GM19193 (cell line): ENCODE results near the gene TMTC1.

Source experiments
- POLR2A ChIP-seq: IDR thresholded peaks from 4 replicates; pipeline ENCODE4 v1.6.1; 2011; ENCODE audit not compliant: insufficient read depth, insufficient read length; ENCODE audit errors: extremely low read depth

The TMTC1 gene

DNA sequence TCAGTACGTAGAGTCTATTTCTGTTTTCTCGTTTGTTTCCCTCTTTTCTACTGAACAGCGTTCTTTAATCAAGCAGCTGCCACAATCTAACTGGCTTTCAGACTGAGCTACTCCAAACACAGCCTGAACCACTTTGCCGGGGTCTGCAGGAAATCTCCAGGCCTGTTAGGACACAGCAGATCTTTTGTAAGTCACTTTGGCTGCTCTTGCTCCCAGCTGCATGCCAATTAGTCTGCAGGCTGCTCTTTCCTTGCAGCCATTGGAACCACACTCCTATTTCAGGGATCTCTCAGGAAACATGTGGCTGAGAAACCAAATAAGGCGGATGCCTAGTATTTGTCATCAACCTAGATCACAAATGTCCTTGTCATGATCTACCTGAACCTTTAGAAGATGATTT is 73.6 kb downstream of the TMTC1 start:
- no peak for TF ChIP-seq POLR2A

DNA sequence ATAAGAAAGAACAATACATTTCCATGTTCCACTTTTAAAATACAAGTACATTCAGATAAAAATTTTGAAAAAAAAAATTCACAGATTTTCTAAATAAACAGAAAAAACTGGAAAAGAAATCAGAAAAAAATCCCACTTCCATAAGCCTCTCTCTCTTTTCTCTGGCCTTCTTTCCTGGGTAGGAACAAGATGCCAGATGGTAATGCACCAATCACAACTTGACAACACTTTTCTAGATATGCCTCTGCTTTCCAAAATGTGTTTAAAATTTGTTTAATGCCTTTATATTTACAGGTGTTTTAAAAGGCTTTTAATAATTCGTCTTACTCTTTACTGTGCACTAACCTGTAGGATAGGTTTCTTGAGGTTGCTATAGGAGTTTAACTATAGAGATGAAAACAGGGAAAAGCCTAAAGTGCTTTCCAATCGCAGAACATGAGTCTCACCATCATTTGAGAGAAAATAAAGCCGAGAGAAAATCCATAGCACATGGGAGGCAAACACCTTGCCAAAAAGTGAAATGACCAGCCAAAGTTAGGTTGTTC is 74.2 kb downstream of the TMTC1 start:
- no peak for TF ChIP-seq POLR2A

DNA sequence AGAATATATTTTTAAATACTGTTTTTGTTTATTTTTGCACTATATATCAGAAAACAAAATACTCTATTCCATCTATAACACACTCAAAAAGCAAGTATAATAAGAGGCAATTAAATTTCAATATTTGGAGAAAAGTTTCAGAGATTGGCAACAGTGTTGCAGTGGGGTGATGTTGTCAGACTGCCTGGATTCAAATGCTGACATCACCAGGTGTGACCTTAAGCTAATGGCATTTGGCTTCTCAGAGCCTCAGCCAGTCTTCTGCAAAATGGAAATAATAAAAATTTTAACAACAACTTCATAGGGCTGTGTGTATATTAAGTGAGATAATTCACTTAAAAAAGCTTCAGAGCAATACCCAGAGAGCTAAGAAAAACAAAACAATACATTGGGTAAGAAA is 74.7 kb downstream of the TMTC1 start:
- TF ChIP-seq POLR2A: no peak

DNA sequence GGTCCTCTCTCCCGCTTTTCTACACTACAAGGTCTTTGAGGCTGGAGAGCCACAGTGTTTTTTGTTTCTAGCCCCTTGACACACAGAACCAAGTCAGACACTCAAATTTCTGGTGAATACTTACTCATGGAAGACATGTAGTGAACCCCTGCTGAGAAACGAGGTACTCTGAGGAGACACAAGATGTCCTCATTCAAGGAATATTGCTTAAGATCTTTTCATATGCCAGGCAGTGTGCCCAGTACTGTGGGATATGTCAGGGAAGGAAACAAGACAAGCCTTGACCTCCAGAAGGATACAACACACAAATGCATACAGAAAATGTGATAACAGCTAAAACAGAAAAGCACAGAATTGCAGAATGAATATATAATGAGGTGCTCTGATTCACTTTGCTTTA is 75.9 kb downstream of the TMTC1 start:
- no peak for TF ChIP-seq POLR2A

DNA sequence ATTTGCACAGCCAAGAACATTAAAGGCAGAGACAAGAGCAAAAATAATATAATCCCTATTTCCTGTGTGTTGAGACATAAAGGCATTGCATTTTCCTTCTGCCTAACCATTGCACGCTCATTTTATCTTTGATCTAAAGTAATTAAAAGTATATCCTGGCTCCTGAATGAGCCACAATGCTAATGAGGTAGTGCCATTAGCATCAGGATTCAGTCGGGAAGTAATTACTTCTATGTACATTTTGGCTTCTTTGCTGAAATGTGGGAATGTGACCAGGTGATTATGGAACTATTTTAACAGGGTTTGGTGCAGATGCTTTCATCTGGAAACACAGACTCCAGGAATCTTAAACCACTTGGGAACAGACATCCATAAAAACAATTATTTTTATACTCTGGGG is 77.4 kb downstream of the TMTC1 start:
- TF ChIP-seq POLR2A: no peak

DNA sequence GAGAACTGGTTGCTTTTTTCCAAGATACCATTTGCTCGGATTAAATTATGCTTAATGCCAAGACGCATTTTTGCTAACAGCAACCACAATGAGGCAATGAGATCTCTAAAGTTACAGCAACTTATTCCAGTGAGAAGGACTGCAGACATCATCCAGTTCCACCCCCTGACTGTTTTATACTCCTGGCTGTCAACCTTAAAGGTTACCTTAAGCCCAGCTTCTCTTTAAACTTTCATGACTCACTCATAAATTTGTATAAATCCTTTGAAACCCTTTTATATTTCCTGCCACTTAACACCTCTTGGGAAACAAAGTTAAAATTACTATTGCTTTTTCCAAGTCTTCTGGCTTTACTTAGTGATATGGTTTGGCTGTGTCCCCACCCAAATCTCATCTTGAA is 80.2 kb downstream of the TMTC1 start:
- TF ChIP-seq POLR2A: no peak

DNA sequence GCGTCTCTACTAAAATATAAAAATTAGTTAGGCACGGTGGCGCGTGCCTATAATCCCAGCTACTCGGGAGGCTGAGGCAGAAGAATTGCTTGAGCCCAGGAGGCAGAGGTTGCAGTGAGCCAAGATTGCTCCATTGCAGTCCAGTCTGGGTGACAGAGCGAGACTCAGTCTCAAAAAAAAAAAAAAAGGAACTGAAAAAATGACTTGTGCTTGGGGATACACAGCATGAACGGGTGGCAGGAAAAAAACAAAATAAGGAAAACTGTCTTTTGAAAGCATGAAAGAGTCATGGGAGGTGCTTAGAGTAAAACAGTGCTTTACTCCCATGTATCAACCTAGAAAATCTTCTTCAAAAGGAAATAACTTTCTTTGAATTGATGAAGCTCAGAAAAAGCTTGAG is 80.8 kb downstream of the TMTC1 start:
- no peak for TF ChIP-seq POLR2A

DNA sequence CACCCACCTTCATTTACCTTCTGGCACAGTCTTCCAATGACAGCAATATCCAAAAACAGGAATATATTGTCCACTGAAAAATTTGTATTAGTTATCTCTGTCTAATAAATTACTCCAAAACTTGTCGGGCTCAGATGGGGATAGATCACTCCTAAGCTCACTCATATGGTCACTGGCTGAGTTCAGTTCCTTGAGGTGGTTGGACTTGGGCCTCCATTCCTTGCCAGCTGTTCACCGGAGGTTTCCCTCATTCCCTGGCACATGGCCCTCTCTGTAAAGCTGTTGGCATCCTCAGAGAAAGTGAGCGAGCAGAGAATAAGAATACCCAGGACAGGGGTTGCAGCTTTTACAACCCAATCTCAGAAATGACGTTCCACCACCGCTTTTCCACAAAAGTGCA is 81.5 kb downstream of the TMTC1 start:
- no peak for TF ChIP-seq POLR2A

DNA sequence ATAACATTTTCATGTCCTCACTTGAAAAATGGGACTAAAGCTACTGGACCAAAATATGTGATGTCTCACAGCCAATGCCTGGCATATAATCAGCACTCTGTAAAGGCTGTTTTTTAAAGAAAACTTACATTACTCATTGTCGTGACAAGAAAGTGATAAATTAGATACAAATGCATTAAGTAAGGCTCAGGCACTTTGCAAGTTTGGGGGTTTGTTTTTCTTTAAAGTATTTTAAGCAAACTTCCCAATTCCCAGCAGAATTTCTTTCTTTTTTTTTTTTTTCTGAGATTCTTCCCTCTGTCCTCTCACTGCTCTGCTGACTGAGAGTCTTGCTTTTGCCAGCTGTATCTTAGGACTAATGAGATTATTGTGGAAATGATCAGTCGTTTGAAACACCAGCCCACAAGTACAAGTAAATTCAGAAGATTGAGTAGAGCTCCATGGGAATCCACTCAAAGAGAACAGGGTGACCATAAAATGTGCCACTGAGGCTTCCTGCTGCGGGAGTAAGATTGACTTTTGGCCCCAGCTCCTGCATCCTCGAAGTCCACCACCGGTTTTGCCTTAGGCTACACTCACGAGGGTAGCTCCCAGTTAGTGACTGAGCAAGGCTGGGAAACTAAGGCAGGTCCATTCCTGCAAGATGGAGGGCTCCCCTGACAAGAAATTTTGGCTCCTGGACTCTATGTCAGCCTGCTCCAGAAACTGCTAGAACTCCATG is 82.8 kb downstream of the TMTC1 start:
- no peak for TF ChIP-seq POLR2A

DNA sequence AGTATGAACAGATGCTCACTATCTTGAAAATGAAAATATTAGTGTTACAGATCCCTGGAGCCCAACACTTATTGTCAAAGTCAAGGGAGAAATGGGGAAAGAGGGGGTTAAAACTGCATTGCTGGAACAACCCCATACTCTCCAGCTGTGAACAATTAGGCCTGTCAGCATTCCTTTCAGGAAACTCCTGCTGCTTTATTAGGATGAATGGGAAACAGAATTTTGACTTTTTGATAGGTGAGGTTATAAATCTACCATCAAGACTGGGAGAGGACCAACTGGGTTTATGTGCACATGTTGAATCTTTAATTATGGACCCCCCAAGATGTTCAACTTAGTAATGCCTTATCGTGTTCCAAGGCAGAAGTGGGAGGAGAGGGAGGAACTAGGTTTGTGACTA is 85.0 kb downstream of the TMTC1 start:
- TF ChIP-seq POLR2A: no peak

DNA sequence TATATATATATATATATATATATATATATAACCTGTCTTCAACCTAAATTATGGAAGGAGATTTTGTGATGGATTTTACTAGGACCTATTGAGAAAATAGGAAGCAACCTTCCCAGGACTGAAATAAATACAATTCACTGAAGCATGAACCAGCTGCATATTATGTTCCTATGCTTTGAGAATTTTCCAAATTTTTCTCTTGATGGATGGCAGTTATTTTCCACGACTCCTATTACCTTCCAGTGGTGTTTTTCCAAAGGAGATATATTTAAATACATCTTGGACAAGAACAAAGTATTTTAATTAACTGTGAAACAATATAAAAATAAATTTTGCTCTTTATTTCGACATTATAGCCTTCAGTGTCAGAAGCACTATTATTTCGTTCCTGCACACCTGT is 87.9 kb downstream of the TMTC1 start:
- no peak for TF ChIP-seq POLR2A

DNA sequence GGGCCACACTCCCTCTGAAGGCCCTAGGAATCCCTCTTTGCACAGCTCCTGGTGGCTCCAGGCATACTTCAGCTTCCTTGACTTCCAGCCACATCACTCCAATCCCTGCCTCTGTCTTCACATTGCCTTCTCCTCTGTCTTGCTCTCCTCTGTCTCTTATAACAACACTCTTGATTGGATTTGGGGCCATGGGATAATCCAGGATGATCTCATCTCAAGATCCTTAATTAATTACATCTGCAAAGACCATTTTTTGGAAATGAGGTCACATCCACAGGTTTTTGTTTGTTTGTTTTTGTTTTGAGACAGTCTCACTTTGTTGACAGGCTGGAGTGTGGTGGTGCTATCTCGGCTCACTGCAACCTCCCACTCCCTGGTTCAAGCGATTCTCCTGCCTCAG is 88.7 kb downstream of the TMTC1 start:
- TF ChIP-seq POLR2A: no peak

DNA sequence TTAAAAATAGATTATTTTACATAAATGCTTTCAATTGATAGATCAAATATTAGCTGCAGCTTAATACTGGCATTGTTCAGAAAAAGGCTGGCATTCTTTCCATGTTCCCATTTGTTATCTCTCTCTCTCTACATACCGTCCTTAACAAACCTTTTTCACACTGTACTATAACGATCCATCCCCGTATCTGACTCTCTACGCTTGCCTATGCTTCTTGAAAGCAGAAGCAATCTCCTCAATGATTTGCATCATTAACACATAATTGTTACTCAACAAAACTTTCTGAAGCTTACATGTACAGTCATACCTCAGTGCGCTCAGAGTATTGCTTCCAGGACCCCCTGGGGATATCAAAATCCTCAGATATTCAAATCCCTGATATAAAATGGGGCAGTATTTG is 89.7 kb downstream of the TMTC1 start:
- TF ChIP-seq POLR2A: no peak

DNA sequence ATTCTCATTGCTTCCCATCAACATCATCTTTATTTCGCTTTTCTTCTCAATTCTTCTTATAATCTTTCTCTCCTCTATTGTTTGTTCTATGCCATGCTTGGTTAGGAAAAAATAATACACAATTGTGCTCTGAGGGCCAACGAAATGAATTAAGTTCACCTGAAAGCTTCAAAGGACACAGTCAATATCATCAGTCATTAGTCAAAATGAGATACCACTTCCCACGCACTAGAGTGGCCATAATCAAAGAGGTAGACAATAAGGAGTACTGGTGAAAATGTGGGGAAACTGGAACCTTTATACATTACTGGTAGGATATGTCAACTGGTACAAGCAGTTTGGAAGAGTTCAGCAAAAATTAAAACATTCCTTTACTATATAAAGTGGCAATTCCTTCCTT is 91.5 kb downstream of the TMTC1 start:
- TF ChIP-seq POLR2A: no peak

DNA sequence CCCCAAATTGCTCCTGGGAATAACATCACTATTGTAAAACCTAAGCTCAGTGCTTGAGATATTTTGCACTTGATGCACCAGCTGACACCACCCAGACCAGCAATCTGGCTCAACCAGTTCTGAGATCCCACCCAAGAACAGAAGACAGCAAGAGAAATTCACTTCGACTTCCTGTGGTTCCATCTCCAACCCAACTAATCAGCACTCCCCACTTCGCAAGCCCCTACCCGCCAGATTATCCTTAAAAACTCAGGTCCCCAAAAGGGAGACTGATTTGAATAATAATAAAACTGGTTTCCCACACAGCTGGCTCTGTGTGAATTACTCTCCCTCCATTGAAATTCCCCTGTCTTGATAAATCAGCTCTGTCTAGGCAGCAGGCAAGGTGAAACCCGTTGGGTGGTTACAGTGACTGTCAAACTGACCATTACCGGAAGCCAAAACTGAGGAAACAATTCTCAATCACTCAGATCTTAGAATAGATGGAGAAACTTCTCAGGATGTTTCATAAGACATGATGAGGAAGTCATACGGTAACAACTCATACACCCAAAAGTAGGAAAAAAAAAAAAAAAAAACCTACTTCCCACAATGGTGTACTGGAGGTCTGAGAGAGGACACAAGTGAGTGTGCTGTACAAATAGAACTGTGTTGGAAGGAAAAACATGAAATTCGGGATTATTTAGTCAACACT is 92.4 kb downstream of the TMTC1 start:
- no peak for TF ChIP-seq POLR2A

DNA sequence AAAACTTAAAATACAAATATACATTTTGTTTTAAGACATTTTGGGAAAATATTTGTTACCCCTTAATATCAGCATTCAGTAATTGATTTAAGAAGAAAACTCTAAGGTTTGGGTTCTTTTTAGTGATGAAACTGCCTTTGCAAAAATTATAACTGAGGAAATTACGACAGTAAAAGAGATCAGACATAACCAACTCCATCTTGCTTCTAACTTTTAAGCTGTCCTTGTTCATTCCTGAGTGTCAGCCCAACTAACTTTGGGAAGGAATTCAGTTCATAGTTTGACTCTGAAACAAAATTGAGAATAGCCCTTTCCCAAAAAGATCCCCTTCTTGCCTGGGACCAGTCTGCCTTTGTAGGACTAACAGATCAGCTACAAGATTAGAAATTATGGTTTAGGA is 93.0 kb downstream of the TMTC1 start:
- no peak for TF ChIP-seq POLR2A
